Measurements from ENCODE around the gene HELT.
"Not testable (repeated sequence)": the region's sequence is repeated elsewhere in the genome, so short reads cannot be mapped to it uniquely, and the experiment has no call there.

Gene HELT, protein sequence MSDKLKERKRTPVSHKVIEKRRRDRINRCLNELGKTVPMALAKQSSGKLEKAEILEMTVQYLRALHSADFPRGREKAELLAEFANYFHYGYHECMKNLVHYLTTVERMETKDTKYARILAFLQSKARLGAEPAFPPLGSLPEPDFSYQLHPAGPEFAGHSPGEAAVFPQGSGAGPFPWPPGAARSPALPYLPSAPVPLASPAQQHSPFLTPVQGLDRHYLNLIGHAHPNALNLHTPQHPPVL

DNA sequence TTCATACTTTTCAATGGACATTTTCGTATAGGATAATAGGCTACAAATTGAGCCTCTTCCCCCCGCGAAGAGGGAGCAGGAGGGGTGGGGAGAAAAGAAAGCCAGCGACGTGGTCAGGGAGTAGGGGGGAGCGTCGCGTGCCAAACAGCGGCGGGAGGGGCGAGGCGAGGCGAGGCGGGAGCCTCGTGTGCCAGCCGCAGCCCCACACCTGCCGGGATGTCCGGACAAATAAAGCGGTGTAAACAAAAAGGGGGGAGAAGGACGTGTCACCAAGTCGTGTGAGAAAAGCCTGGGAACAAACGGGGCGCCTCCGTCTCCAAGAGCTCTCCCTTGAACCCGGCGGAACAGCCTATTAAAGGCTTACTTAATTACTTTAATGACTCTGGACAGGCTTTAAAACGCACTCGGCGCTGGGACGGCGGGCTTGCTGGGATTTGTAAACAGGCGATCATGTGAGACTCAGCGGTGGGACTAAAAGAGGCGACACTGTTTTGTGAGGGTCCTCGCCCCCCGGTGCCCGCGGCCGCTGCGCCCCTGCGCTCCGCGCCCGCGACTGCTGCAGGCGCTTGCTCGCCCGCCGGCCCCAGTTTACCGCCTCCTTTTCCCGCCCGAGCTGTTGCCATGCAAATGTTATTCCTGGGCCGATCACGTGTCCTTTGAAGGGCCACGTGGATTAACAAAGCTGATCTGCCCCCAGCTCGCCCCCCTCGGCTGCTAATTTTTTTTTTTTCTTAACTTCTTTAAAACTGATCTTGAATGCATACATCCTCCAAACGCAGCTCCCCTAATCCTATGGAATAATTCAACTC, at the start of gene HELT:
TSS of gene HELT (plus strand) at position 527 of the 809 bp plus-strand sequence. CDS start 439 bp downstream, outside the sequence.
- no peak for DNase-seq

DNA sequence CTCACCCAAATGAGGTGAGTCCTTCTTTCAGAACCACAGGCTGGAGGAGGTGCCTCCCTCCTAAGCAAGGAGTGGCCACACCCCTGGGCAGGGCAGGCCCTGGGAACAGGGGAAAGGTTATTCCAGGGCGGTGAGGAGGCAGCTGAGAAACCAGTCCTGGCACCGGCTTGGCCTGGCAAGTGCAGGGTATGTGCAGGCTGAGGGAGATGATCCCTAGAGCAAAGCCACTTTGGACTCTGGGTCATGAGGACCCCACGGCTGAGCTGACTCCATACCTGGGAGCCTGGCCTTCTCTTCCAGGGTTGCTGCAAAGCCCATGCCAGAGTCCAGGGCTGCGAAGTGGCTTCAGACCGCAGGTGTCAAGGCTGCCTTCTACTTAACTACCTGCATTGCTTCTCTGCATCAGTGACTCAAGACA, 49.5 kb upstream of the HELT start:
- DNase-seq, result no peak

DNA sequence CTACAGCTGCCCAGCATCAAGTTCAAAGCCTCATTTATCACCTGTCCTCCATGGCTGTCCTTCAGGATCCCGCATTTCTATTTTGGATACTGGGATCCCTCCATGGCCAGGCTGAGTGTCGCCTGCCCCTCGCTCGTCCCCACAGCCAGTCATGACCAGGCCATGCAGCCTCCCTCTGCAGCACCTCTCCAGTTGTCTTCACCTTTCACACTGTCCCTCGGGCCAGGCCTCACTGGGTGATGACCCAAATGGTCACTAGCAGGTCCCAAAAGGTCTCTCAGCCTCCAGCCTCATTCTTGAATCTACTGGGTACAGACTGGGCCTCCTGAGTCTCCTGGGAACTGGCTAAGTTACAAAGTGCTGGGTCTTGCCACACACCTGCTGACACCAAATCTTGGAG, 48.7 kb upstream of the HELT start:
- DNase-seq, result no peak

DNA sequence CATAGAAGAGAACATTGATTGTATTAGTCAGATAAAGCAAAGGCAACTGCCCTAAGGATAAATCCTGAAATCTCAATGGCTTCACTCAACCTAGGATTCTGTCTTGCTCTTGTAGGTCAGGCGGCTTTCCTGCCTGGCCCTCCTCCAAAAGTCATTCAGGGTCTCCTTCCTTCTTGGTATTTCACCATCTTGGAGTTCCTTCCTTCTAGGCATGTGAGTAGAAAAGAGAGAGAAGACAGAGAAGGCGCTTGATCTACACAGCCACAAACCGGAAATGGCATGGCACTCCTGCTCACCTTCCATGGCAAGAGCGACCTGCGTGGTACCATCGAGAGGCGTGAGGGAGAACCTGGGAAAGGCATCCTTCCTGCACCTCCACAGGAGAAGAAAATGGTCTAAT, 45.3 kb upstream of the HELT start:
- no peak for DNase-seq

DNA sequence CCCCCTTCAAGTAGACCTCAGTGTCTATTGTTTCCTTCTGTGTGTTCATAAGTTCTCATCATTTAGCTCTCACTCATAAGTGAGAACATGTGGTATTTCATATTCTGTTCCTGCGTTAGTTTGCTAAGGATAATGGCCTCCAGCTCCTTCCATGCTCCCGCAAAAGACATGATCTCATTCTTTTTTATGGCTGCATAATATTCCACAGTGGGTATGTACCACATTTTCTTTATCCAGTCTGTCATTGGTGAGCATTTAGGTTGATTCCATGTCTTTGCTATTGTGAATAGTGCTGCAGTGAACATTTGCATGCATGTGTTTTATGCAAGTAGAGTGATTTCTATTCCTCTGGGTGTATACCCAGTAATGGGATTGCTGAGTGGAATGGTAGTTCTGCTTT, 41.9 kb upstream of the HELT start:
- DNase-seq, result not testable (repeated sequence)

DNA sequence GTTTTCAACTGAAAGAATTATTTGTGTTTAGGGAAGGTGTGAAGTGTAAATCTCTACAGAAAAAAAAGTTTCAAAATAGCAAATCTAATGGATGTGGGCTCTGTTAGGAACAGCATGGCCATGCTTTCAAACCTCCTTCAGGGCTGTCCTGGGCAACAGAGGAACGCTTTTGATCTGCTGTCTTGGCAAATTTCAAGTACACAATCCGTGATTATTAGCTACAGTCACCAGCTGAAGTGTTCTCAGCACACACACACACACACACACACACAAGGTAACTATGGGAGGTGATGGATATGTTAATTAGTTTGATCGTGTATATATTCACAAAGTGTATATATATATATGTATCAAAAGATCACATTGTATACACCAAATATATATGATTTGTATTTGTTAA, 40.5 kb upstream of the HELT start:
- no peak for DNase-seq

DNA sequence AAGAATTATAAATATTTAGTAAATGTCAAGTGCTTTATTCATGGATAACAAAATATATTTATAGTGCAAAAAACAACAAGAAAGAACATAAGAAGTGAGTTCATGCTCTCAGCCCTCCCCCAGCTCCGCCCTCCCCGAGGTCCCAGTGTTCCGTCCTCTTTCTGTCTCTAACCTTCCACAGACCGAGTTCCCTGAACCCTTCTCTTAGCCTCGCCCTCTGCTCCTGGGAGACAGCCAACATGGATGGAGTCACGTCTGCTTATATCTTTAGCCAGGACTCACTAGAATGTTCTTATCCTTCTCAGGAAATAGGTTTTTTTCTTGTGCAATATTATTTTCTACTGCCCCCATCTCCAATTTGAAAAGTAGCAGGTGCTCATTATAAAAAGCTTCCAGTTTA, 40.1 kb upstream of the HELT start:
- no peak for DNase-seq

DNA sequence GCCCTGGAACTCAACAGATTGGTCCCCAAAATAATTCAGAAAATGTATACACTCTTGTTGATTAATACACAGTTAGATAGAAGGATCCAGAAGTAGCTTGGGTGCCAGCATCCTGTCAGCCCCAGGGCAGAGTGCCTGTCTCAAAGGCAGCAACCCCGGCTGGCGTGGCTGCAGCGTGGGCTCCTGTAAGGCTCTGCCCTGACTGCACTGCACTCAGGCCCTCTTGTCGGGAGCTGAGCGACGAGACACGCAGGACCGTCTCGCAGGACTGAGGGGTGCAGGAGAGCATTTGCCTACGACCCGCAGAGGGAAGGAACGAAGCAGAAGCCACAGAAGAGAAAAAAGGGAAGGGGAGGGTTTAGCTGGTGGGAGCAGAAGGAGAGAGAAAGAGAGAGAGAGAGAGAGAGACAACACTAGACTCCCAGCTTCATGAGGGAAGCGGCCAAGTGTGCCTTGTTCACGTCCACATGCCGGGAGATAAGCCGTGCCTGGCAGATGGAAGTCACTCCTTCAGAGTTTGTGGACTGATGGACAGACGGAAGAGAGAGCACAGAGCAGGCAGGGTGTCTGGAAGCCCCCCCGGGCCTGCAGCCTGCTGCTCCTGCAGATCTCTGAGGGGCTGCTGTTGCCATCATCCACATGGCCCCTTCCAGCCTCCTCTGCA, 38.7 kb upstream of the HELT start:
- DNase-seq, result no peak

DNA sequence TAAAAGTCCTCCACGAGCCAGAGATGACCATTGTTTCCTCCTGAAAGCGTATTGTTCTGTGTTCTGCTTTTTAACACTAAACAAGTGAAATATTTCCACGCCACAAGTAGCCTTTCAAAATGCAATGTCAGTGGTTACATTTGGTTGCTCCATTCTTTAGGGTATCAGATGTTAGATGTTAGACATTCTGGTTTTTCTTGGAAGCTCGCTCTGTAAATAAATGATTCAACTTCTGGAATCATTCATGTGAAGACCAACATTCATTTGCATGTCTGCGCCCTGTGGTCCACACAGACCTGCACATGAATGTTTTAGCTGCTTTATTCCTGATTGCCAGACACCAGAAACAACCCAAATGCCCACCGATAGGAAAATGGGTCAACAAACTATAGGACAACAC, 38.0 kb upstream of the HELT start:
- DNase-seq, result no peak

DNA sequence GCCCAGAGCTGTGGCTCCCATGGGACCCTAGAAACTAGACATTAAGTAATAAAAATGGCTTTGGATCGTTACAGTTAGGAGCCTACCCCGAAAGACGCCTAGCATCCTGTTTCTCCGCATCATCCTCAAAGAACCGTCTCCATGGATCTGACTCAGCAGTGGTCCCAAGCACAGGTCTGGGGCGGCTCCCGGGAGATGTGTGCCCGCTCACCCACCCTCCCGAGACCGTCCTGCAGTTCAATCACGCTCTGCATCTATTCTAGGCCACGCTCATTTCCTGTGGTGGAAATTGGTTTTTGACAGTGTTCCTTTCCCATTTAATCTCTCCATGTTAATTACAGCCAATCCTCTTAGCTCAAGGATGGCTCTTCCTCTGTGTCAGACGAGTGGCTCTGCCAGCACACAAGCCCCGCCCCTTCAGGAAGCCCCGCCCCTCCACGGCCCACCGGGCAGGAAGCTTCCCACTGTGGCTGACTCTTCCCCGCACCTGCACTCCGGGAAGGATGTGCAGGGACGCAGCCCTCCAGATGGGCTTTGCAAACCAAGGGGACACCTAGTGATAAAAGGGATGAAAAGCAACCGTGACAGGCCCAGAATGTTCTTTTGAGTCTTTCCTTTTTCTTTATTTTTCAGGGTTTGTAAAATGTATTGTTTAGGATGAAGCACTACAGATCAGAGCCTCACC, 34.5 kb upstream of the HELT start:
- DNase-seq, result no peak

DNA sequence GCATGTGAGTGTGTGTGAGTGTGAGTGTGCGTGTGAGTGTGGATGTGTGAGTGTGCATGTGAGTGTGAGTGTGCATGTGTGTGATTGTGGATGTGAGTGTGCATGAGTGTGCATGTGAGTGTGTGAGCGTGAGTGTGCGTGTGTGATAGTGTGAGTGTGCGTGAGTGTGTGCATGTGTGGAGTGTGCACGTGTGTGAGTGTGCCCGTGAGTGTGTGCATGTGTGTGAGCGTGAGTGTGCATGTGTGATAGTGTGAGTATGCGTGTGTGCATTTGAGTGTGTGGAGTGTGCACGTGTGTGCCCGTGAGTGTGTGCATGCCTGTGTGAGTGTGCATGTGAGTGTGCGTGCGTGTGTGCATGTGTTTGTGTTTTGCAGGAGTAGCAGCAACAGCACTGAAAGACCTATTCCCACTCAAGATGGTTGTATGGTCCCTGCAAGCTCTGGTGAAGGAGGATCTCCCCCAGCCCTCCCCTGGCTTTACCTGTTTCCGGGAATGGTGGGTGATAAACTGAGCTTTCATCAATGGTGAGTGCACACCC, 30.7 kb upstream of the HELT start:
- no peak for DNase-seq

DNA sequence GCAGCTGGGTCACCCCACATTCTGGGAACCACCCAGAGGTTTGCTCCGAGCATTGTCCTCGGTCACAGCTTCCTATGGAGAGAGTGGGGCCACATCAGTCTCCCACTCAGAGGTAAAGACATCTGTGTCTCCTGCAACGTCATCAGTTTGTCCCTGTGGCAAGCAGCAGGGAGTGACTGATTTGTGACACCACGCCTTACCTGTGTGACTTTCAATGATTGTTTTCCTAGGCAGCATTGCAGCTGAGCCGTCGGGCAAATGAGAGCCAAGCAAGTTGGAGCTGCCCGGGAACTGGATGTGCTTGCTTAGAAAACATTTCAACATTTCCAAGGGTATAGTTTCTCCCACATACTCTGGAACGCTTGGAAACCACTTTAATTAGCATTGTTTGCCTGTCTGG, 29.7 kb upstream of the HELT start:
- DNase-seq, result no peak

DNA sequence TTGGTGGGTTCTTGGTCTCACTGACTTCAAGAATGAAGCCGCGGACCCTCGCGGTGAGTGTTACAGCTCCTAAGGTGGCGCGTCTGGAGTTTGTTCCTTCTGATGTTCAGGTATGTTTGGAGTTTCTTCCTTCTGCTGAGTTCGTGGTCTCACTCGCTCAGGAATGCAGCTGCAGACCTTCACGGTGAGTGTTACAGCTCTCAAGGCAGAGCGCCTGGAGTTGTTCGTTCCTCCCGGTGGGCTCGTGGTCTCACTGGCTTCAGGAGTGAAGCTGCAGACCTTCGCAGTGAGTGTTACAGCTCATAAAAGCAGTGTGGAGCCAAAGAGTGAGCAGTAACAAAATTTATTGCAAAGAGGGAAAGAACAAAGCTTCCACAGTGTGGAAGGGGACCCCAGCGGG, 29.0 kb upstream of the HELT start:
- not testable (repeated sequence) for DNase-seq

DNA sequence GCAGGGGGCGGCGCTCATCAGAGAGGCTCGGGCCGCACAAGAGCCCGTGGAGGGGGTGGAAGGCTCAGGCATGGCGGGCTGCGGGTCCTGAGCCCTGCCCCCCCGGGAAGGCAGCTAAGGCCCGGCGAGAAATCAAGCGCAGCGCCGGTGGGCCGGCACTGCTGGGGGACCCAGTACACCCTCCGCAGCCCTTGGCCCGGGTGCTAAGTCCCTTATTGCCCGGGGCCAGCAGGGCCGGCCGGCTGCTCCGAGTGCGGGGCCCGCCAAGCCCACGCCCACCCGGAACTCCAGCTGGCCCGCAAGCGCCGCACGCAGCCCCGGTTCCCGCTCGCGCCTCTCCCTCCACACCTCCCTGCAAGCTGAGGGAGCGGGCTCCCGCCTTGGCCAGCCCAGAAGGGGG, 28.2 kb upstream of the HELT start:
- not testable (repeated sequence) for DNase-seq

DNA sequence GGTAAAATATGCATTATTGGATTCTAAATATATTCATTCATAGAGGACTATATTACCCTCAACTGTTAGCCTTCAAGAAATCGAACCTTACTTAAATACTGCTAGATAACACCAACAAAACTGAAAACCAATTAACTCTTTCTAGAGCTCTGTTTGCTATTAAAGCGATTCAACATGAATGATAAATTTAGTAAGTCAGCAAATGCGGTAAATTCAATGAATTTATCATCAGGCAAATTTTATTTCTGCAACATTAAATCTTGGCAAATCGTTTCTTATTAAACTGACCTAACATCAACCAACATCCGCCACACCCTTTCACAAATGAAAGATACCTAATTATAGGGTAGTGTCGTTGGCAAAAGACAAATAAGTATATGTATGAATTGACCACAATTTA, 26.4 kb upstream of the HELT start:
- DNase-seq, result no peak

DNA sequence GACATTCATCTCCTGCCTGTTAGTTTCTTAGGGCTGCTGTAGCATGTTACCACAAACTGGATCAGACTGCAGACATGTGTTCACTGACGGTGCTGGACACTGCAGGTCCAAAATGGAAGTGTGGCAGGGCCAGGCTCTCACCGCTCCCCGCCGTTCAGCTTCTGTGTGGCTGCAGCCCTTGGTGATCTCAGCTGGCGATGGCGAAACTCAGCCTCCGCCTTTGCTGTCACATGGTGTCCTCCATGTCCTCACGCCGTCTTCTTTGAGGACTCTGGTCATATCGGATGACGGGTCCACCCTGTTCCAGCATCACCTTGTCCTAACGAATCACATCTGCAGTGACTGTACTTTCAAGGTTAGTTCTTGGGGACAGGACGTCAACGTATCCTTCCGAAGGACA, 25.9 kb upstream of the HELT start:
- no peak for DNase-seq

DNA sequence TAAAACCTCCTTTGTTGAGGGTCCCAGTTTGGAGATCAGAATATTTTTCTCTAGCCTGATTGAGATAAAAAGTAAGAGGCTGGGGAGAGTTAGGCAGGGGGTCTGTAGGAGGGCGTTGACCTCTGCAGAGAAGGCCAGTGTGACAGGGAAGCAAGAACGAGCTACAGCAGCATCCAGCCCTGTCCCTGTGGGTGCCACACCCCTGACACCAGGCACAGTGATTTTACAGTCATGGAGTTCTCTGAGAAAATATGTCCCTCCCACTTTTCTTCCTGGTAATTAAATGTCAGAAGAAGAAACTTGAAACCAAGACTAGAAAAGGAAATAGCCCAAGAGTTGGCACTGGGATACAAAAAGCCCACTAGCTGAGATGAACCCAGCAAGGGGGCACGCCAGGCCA, 25.0 kb upstream of the HELT start:
- no peak for DNase-seq

DNA sequence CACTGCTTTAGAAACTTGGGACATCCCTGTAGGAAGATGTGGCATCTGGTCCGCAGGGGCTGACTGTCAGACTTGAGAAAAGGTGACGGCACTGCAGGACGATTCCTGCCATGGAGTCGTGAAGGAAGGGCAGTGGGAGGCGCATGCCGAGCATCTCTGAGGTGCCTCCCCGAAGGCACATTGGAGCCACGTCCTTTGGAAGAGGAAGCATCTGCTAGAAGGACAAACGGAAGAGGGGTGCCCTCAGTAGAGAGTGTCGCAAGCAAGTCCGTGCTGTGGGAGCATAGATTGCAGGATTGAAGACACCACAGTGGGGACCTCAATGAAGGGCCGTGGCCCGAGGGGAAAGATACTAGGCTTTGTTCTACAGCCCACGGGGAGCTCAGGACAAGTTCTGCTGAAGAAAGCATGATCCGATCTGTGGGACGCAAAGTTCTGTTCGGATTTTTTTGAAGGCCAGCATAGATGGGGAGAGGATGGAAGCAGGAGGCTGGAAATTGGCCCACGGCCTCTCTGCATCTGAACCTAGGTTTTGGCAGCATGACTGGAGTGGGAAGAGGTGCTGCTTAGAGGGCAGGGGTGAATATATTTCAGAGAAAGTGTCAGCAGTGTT, 24.2 kb upstream of the HELT start:
- no peak for DNase-seq

DNA sequence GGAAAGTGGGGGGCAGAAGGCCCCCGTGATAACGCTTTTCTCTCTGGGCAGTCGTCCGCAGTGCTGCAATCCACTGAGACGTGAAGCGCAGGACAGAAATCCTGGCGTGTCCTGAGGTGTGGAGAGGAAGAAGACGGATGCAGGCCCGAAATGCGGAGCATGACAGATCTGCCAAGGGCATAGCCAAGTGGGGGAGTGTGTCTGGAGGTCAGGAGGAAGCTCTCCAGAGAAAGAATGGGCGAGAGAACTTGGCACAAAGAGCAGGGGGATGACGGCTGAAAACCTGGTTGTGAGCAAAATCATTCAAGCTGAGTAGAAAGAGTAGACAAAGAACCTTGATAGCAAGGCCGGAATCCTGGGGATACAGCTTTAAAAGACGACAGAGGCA, 23.7 kb upstream of the HELT start:
- no peak for DNase-seq

DNA sequence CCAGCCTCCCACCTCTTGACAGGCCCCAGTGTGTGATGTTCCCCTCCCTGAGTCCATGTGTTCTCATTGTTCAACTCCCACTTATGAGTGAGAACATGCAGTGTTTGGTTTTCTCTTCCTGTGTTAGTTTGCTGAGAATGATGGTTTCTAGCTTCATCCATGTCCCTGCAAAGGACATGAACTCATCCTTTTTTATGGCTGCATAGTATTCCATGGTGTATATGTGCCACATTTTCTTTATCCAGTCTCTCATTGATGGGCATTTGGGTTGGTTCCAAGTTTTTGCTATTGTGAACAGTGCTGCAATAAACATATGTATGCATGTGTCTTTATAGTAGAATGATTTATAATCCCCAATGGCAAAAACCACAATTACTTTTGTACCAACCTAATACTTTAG, 20.6 kb upstream of the HELT start:
- DNase-seq, result not testable (repeated sequence)

DNA sequence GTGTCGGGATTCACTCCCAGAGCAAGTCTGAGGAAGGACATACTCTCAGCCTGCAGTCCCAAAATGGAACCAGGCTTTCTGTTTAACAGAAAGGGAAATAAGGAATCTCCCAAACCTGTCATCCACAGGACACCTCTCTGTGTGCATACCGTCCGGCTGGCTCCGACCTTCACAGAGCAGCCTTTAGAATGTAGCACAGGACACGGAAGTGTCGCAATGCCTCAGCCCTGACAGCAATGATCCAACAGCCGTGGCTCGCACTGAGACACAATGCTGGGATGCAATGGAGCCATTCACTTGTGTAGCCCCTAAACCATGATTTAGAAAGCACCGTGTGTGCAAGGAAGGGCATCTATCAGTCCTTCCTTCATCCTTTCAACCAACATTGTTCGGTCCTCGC, 15.5 kb upstream of the HELT start:
- no peak for DNase-seq

DNA sequence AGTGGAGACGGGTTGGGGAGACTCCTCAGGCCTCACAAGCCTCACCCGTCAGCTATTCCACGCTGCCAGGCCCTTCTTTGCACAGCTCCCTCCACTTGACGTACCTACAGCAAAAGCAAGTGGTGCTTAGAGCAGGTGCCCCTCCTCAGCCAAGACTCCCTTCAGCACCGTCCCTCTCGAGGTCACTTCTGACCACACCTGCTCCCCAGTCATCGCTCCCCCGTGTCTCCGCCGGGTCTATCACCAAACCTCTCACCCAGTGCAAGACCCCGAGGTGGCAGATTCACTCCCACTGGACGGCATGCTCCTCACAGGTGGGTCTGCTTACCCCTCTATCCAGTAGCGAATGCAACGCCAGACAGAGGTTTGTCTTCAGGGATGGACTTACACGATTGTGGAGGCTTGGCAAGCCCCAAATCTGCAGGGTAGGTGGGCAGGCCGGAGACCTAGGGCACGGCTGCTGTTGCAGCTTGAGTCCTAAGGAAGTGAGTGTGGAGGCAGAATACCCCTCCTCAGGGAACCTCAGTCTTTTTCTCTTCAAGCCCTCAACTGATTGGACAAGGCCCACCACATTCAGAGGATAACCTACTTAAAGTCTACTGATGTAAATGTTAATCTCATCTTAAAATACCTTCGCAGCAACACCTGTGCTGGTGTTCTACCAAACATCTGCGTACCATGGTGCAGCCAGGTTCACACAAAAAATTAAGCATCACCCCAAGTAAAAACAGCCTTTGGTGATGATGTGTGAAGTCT, 14.5 kb upstream of the HELT start:
- DNase-seq, result no peak

All from DMS79 treated with DMSO at 0.1 percent for 48 hours (cell line).